Activated CD8-positive, alpha-beta T cell treated with anti-CD3 and anti-CD28 coated beads for 36 hours (primary cell): ENCODE data around the gene C9. TPM values are rescaled to one million over a fixed set of nuclear protein-coding genes. Genes with fewer than 3 reads are reported as not detected.
"Not testable (repeated sequence)": the region's sequence is repeated elsewhere in the genome, so short reads cannot be mapped to it uniquely, and the experiment has no call there.

ENCODE experiments used
- ATAC-seq: fragments of 200-7000 bp; cut with Tn5 transposase; one replicate; pipeline ENCODE4 v1.10.0; 2021; ENCODE audit warnings: mild to moderate bottlenecking, moderate library complexity
- CTCF ChIA-PET: fragments of 350-600 bp; sonication (Branson Sonifier 250); formaldehyde crosslinking; loops from one replicate; lab custom pipeline; 2021; ENCODE audit warnings: antibody characterized with exemption; lab: Charles Lee
- POLR2A ChIA-PET: fragments of 350-600 bp; sonication (Branson Sonifier 250); formaldehyde crosslinking; loops from one replicate; lab custom pipeline; 2021; ENCODE audit warnings: antibody characterized with exemption; lab: Charles Lee
- DNase-seq: peaks from one replicate; pipeline ENCODE4 v3.0.0-alpha.2; 2020
- H3K27ac Mint-ChIP-seq: one replicate; pipeline ENCODE4 v1.8.0; 2021; ENCODE audit warnings: mild to moderate bottlenecking, mixed read lengths
- H3K27me3 Mint-ChIP-seq: one replicate; pipeline ENCODE4 v1.8.0; 2021; ENCODE audit warnings: mixed read lengths
- H3K36me3 Mint-ChIP-seq: one replicate; pipeline ENCODE4 v1.8.0; 2021; ENCODE audit warnings: low read depth, mixed read lengths
- H3K4me1 Mint-ChIP-seq: one replicate; pipeline ENCODE4 v1.8.0; 2021; ENCODE audit warnings: low read depth, mixed read lengths
- H3K4me3 Mint-ChIP-seq: one replicate; pipeline ENCODE4 v1.8.0; 2021; ENCODE audit warnings: mild to moderate bottlenecking, moderate library complexity, mixed read lengths
- H3K9me3 Mint-ChIP-seq: one replicate; pipeline ENCODE4 v1.8.0; 2021; ENCODE audit warnings: mixed read lengths
- intact Hi-C: fragments of 100-400 bp; cut with micrococcal nuclease; formaldehyde crosslinking; loops from one replicate; pipeline ENCODE4 v1.10.0; 2022
- total RNA-seq, 2 experiments: library from RNA; stranded (reverse); gene quantifications; one replicate each; pipeline ENCODE4 v1.2.3, GENCODE V29; 2021
- TF ChIP-seq, protein P1 (sequence below): fragments of 200-600 bp; IDR thresholded peaks from one replicate; pipeline ENCODE4 v1.8.0; 2022; ENCODE audit warnings: antibody characterized with exemption, mild to moderate bottlenecking

The C9 gene
- total RNA-seq, 2 experiments from 2014 or later = not detected

DNA sequence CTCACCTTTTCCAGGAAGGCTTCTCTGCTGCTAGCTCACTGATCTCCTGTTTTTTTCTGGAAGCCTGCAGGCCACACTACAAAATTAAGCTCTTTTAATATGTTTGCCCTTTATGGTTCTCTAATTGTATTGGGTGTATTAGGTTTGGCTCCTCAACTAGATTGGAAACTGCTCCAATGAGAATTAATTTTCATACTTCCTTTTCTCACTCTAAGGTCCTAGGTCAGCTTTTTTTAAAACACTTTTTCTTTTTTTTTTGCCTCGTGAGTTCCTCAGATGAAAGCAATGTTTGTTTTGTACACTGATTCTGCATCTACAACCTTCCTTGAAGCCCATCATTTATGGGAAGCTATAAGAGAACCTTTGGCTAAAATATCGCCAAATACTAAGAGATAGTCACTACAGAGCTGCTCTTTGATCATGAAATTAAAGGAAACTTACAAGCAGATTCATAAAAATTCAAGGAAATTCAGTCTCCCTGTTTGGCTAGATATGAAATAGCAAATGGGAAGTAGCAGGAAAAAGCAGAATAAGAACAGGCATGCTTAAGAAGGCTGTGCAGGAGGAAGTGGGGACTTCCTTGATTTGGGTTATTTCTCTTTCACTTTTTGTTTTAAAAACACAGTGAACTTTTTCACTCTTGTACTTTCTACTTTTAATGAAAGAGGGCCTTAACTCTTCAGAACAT, 89.8 kb downstream of the C9 start:
- DNase-seq = no peak
- H3K4me3 Mint-ChIP-seq = peak overlapping the region; percentile 79
- intact Hi-C loops = loop anchor here (5.0 kb wide), 1 partner anchor 37 kb away; no protein-coding TSS in a partner anchor
- CTCF ChIA-PET = interaction anchor here (0.8 to 3.4 kb wide), 9 partner anchors 9 to 97 kb away, joined by 3 to 49 read pairs (median 4); partner anchors contain the start of gene FYB1
- H3K36me3 Mint-ChIP-seq = peaks cover 17% of the 10 kb centered on the region
- ATAC-seq = peak; percentile 59
- H3K27me3 Mint-ChIP-seq = no peaks in the 10 kb centered on the region
- H3K9me3 Mint-ChIP-seq = peaks cover 15% of the 10 kb centered on the region
- TF ChIP-seq, protein P1, sequence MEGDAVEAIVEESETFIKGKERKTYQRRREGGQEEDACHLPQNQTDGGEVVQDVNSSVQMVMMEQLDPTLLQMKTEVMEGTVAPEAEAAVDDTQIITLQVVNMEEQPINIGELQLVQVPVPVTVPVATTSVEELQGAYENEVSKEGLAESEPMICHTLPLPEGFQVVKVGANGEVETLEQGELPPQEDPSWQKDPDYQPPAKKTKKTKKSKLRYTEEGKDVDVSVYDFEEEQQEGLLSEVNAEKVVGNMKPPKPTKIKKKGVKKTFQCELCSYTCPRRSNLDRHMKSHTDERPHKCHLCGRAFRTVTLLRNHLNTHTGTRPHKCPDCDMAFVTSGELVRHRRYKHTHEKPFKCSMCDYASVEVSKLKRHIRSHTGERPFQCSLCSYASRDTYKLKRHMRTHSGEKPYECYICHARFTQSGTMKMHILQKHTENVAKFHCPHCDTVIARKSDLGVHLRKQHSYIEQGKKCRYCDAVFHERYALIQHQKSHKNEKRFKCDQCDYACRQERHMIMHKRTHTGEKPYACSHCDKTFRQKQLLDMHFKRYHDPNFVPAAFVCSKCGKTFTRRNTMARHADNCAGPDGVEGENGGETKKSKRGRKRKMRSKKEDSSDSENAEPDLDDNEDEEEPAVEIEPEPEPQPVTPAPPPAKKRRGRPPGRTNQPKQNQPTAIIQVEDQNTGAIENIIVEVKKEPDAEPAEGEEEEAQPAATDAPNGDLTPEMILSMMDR = no peak
- peaks cover 49% of the 10 kb centered on the region for H3K4me1 Mint-ChIP-seq
- POLR2A ChIA-PET = interaction anchor here (0.6 to 2.9 kb wide), 4 partner anchors 10 to 99 kb away, joined by 4 to 21 read pairs (median 4); no protein-coding TSS in a partner anchor
- H3K27ac Mint-ChIP-seq = peak overlapping the region; percentile 99

- DNase-seq (no peak), ATAC-seq (peak; percentile 69)
- H3K4me3 Mint-ChIP-seq = peak overlapping the region; percentile 11
- H3K4me1 Mint-ChIP-seq = peaks cover 41% of the 10 kb centered on the region
- peaks cover 14% of the 10 kb centered on the region for H3K36me3 Mint-ChIP-seq
- POLR2A ChIA-PET = interaction anchor here (2.9 kb wide), 1 partner anchor 56 kb away, joined by 21 read pairs; no protein-coding TSS in a partner anchor
- H3K27me3 Mint-ChIP-seq = no peaks in the 10 kb centered on the region
- TF ChIP-seq, protein P1 = no peak
- CTCF ChIA-PET = interaction anchor here (1.1 to 3.4 kb wide), 5 partner anchors 10 to 71 kb away, joined by 4 to 49 read pairs (median 5); partner anchors contain the start of gene FYB1
- H3K27ac Mint-ChIP-seq = peak overlapping the region; percentile 99
- intact Hi-C loops = loop anchor here (5.0 kb wide), 1 partner anchor 36 kb away; no protein-coding TSS in a partner anchor
- peaks cover 13% of the 10 kb centered on the region for H3K9me3 Mint-ChIP-seq
Measured at GRCh38 chr5:39273314-39273954, 90.9 kb downstream of the C9 start.

GRCh38 chr5:39272869-39273231, 91.4 kb downstream of the C9 start:
- ChIA-PET CTCF (interaction anchor here (1.1 to 3.4 kb wide), 3 partner anchors 10 to 71 kb away, joined by 4 to 49 read pairs (median 16); partner anchors contain the start of gene FYB1), POLR2A (interaction anchor here (2.9 kb wide), 1 partner anchor 56 kb away, joined by 21 read pairs; no protein-coding TSS in a partner anchor)
- H3K27me3 Mint-ChIP-seq, H3K4me3 Mint-ChIP-seq, DNase-seq, ATAC-seq: not testable (repeated sequence)
- intact Hi-C loops = loop anchor here (5.0 kb wide), 1 partner anchor 36 kb away; no protein-coding TSS in a partner anchor
- Mint-ChIP-seq H3K27ac (peak overlapping the region; percentile 99), H3K36me3 (peaks cover 14% of the 10 kb centered on the region), H3K9me3 (peaks cover 11% of the 10 kb centered on the region), H3K4me1 (peaks cover 41% of the 10 kb centered on the region)

- POLR2A ChIA-PET = interaction anchor here (1.3 kb wide), 1 partner anchor 39 kb away, joined by 5 read pairs; no protein-coding TSS in a partner anchor
- ATAC-seq (peak; percentile 41), DNase-seq (no peak)
Measured at GRCh38 chr5:39270225-39270848, 94.0 kb downstream of the C9 start.

More at GRCh38 chr5:39270225-39270848, 94.0 kb downstream of the C9 start:
- H3K36me3 Mint-ChIP-seq = peaks cover 2% of the 10 kb centered on the region
- peak overlapping the region; percentile 58 for H3K4me3 Mint-ChIP-seq
- CTCF ChIA-PET = interaction anchor here (0.8 to 3.9 kb wide), 5 partner anchors 13 to 123 kb away, joined by 3 to 15 read pairs (median 4); no protein-coding TSS in a partner anchor
- H3K27me3 Mint-ChIP-seq = no peaks in the 10 kb centered on the region
- intact Hi-C loops = loop anchor here (5.0 kb wide), 1 partner anchor 33 kb away; no protein-coding TSS in a partner anchor
- H3K9me3 Mint-ChIP-seq = peaks cover 3% of the 10 kb centered on the region
- TF ChIP-seq, protein P1 = no peak
- H3K27ac Mint-ChIP-seq = peak overlapping the region; percentile 71
- H3K4me1 Mint-ChIP-seq = peaks cover 41% of the 10 kb centered on the region
